Hippocampal formation (tissue), 2 donors: ENCODE measurements around the gene BMAL2.

Source experiments
- DNase-seq, 2 donors: peaks; one replicate each; lab custom pipeline; 2025; lab: John Stamatoyannopoulos, UW

The BMAL2 gene

DNA sequence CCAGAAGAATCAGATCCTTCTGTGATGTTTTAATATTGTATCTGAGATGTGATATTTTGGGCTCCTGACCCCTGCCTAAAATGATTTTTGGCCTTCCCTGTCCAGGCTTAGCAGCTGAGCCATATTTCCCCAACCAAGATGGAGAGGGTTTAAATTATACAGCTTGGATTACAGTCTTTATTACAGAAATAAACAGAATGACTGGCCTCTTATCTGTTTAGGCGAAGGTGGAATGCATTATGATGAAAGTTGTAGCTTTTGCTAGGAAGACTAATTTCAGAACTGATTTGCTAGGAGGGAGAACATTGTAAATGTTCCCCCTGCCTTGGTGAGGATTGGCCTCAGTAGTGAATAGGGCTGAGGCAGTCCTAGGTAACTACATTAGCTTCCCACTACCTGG, 23.3 kb downstream of the BMAL2 start:
- no peak for DNase-seq

DNA sequence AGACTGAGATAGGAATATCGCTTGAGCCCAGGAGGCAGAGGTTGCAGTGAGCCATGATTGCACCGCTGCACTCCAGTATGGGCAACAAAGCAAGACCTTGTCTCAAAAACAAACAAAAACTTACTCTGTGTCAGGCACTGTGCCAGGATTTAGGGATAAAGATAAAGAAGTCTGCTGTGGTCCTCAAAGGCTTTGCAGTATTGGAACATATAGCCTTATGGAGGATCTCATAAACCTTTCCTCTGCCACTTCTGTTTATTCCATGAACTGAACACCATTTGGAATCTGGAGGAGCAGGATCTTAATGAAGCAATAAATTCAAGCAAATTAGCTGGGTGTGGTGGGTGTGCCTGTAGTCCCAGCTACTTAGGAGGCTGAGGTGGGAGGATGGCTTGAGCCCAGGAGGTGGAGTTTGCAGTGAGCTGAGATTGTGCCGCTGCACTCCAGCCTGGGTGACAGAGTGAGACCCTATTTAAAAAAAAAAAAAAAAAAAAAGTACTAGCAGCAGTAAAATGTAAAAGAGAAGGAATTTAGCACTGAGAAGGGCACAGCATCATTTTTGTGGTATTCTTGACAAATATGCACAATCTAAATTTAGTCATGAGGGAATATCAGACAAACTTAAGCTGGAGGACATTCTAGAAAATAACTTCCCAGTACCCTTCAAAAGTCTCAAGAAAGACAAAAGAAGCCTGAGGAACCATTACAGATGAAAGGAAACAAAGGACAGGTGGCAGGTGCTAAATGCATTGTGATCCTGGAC, 27.1 kb downstream of the BMAL2 start:
- DNase-seq = no peak

DNA sequence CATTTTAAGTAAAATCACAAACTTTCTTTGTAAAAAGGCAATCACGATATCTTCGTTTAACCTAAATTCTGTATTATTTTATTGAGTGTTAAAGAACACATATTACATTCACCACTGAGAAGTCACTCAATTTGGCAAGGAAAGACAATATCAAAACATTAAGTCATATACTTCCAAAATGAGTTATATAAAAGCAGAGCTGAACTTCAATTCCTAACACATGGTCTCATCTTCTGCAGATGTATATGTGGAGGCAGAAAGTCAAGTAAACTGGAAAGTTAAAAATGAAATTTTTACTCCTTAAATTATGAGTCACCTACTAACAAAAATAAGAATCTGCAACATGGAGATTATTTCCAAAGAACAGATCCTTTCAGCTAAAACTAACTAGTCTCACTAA, 28.7 kb downstream of the BMAL2 start:
- DNase-seq = peak in 1 of 2 donors; percentile 7

DNA sequence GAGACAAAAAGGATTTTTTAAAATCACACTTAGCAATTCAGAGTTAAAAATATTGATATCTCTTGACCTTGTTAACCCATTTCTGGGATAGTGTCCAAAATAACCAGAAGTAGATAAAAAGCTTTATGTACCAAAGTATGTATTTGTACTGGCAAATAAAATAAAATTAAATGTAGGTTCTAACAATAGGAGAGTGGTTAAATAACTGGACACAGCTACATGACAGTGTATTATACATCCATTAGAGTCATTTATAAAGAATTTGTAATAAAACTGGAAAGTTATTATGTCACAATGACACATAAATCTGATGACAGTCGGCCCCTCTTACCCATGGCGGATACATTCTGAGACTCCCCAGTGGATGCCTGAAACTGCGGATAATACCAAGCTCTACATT, 34.0 kb downstream of the BMAL2 start:
- DNase-seq = no peak

DNA sequence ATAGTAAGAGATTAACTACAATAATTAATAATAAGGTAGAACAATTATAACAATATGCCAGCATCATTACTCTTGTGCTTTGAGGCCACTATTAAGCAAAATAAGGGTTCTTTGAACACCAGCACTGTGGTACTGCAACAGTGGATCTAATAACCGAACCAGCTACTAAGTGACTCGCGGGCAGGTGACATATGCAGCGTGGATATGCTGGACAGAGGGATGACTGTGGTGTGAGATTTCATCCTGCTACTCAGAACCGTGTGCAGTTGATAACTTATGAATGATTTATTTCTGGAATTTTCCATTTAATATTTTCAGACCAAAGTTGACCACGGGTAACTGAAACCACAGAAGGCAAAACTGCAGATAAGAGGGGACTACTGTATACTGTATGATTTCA, 34.4 kb downstream of the BMAL2 start:
- no peak for DNase-seq

DNA sequence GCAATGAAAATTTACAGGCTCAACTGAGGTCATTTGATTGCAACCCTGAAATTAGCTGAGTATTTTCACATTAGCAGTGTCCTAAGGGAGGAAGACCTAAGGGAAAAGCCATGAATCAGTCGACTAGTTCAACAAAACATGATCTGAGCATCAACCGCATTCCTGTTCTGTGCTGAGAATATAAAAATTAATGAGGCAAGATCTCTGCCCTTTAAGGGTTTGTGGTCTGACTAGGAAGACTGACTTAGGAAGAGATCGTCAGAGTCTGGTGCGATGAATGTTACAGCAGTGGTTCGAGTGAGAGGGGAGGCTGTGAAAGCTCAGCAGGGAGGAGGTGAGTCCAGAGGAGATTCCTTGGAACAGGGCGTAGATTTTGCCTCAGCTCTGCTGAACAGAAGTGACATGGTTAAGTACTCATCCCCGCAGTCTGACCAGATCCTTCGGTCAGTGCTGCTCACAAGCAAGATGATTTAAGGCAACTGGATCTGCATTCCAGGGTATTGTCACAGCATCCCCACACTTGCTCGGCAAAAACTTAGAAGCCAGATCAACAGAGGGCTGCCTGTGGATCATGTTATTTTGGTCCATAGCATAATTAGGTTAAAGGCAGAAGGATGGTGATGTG, 49.6 kb downstream of the BMAL2 start:
- DNase-seq = no peak
